GM23338 (cell line): ENCODE measurements around the gene MYO5C. TPM values are rescaled to one million over a fixed set of nuclear protein-coding genes. Genes with fewer than 3 reads are reported as not detected.

Source experiments
- ATAC-seq: fragments of 200-7000 bp; cut with Tn5 transposase; 3 replicates; pipeline ENCODE4 v1.9.1; 2020
- DNase-seq: peaks from one replicate; pipeline ENCODE4 v3.0.0-alpha.2; 2015; ENCODE audit warnings: low spot score
- H2AFZ ChIP-seq: fragments of 200-600 bp; sonication (generic); 2 replicates; pipeline ENCODE4 v1.8.0; 2016; ENCODE audit warnings: antibody characterized with exemption, mild to moderate bottlenecking, moderate library complexity
- H3F3A ChIP-seq: fragments of 200-600 bp; sonication (generic); replicated peaks from 2 replicates; pipeline ENCODE4 v1.8.0; 2017; ENCODE audit warnings: antibody characterized with exemption, mixed run types, low read depth
- H3K27ac ChIP-seq: fragments of 200-600 bp; sonication (generic); 2 replicates; pipeline ENCODE4 v1.6.1; 2016; ENCODE audit warnings: low read depth
- H3K27me3 ChIP-seq: fragments of 200-600 bp; sonication (generic); 2 replicates; pipeline ENCODE4 v1.8.0; 2016; ENCODE audit warnings: mild to moderate bottlenecking, mixed run types, moderate library complexity; ENCODE audit not compliant: insufficient read depth
- H3K36me3 ChIP-seq: fragments of 200-600 bp; sonication (generic); 2 replicates; pipeline ENCODE4 v1.8.0; 2016; ENCODE audit warnings: mild to moderate bottlenecking; ENCODE audit not compliant: insufficient read depth
- H3K4me1 ChIP-seq: fragments of 200-600 bp; sonication (generic); 2 replicates; pipeline ENCODE4 v1.8.0; 2016; ENCODE audit warnings: mild to moderate bottlenecking, moderate library complexity; ENCODE audit not compliant: insufficient read depth
- H3K4me2 ChIP-seq: fragments of 200-600 bp; sonication (generic); 2 replicates; pipeline ENCODE4 v1.7.1; 2017; ENCODE audit warnings: mixed run types
- H3K4me3 ChIP-seq: fragments of 200-600 bp; sonication (generic); 2 replicates; pipeline ENCODE4 v1.6.1; 2016; ENCODE audit warnings: mixed run types
- H3K79me2 ChIP-seq: fragments of 200-600 bp; sonication (generic); replicated peaks from 2 replicates; pipeline ENCODE4 v1.8.0; 2017; ENCODE audit warnings: mild to moderate bottlenecking; ENCODE audit not compliant: insufficient read depth
- H3K9me2 ChIP-seq: fragments of 200-600 bp; sonication (generic); 2 replicates; pipeline ENCODE4 v1.8.0; 2017; ENCODE audit not compliant: insufficient read depth
- H4K20me1 ChIP-seq: fragments of 200-600 bp; sonication (generic); replicated peaks from 2 replicates; pipeline ENCODE4 v1.8.0; 2017; ENCODE audit warnings: mild to moderate bottlenecking; ENCODE audit not compliant: insufficient read depth
- H3K27ac Mint-ChIP-seq: 2 replicates; pipeline ENCODE4 v1.8.0; 2020; ENCODE audit warnings: inconsistent platforms, mild to moderate bottlenecking, moderate library complexity, mixed read lengths
- H3K27me3 Mint-ChIP-seq: 3 replicates; pipeline ENCODE4 v1.8.0; 2022; ENCODE audit warnings: low read depth, mild to moderate bottlenecking, moderate library complexity, mixed read lengths, inconsistent platforms; ENCODE audit not compliant: insufficient read depth, poor library complexity
- H3K36me3 Mint-ChIP-seq: 3 replicates; pipeline ENCODE4 v1.8.0; 2021; ENCODE audit warnings: low read depth, mild to moderate bottlenecking, inconsistent platforms, moderate library complexity, mixed read lengths
- H3K4me1 Mint-ChIP-seq: 3 replicates; pipeline ENCODE4 v1.8.0; 2020; ENCODE audit warnings: mild to moderate bottlenecking, inconsistent platforms, mixed read lengths
- H3K4me3 Mint-ChIP-seq: 3 replicates; pipeline ENCODE4 v1.8.0; 2021; ENCODE audit warnings: moderate library complexity, mild to moderate bottlenecking, inconsistent platforms, mixed read lengths
- H3K9me3 Mint-ChIP-seq: 3 replicates; pipeline ENCODE4 v1.8.0; 2020; ENCODE audit warnings: moderate library complexity, mild to moderate bottlenecking, inconsistent platforms, mixed read lengths
- CREB1 ChIP-seq: fragments of 250-450 bp; sonication (Bioruptor Pico); IDR thresholded peaks from 2 replicates; pipeline ENCODE4 v1.5.0; 2020; ENCODE audit warnings: low read depth, mild to moderate bottlenecking, moderate library complexity
- CTCF ChIP-seq, 2 experiments: fragments of 200-600 bp in 1 of 2; sonication (generic) in 1 of 2; conservative IDR thresholded peaks; 2 replicates each; pipeline versions ENCODE4 v1.5.1 to v1.6.1; 2016 to 2017; ENCODE audit warnings: antibody characterized with exemption in 2 of 2, low read depth in 2 of 2, mild to moderate bottlenecking in 2 of 2, moderate library complexity in 1 of 2
- EZH2 ChIP-seq: fragments of 200-600 bp; sonication (generic); IDR thresholded peaks from one replicate; pipeline ENCODE4 v1.8.0; 2017; ENCODE audit warnings: antibody characterized with exemption, mild to moderate bottlenecking, low read depth; ENCODE audit not compliant: unreplicated experiment
- EZH2phosphoT487 ChIP-seq: fragments of 200-600 bp; sonication (generic); IDR thresholded peaks from one replicate; pipeline ENCODE4 v1.8.1; 2018; ENCODE audit warnings: antibody characterized with exemption; ENCODE audit not compliant: unreplicated experiment
- JUNB ChIP-seq: IDR thresholded peaks from one replicate; pipeline ENCODE4 v1.6.1; 2016; ENCODE audit warnings: antibody characterized with exemption; ENCODE audit not compliant: unreplicated experiment
- POLR2AphosphoS5 ChIP-seq: IDR thresholded peaks from 2 replicates; pipeline ENCODE4 v1.6.1; 2016; ENCODE audit warnings: antibody characterized with exemption, low read depth
- REST ChIP-seq: IDR thresholded peaks from one replicate; pipeline ENCODE4 v1.6.1; 2018; ENCODE audit warnings: antibody characterized with exemption; ENCODE audit not compliant: unreplicated experiment
- STAT1 ChIP-seq: IDR thresholded peaks from one replicate; pipeline ENCODE4 v1.6.1; 2016; ENCODE audit warnings: antibody characterized with exemption; ENCODE audit not compliant: unreplicated experiment
- ZNF331 ChIP-seq: fragments of 250-450 bp; sonication (Bioruptor Pico); IDR thresholded peaks from 2 replicates; pipeline ENCODE4 v1.5.0; 2020; ENCODE audit warnings: low read depth, mild to moderate bottlenecking, moderate library complexity
- ZNF462 ChIP-seq: fragments of 250-450 bp; sonication (Bioruptor Pico); IDR thresholded peaks from 2 replicates; pipeline ENCODE4 v1.5.0; 2020; ENCODE audit warnings: mild to moderate bottlenecking, moderate library complexity
- long read RNA-seq: library from polyadenylated mRNA; unstranded; transcript quantifications from one replicate; pipeline ENCODE4 v2.0.0, GENCODE V29; 2020; ENCODE audit not compliant: unreplicated experiment
- polyA plus RNA-seq: library from polyadenylated mRNA; unstranded; fragments of >200 nt; fragmentation: Nextera tagmentation; extraction: Ambion mirVana; gene quantifications from 2 replicates; pipeline ENCODE4 v1.2.1, GENCODE V29; 2016
- total RNA-seq: library from RNA; depleted of rRNA; stranded (reverse); fragments of >200 nt; shearing (Covaris generic); gene quantifications from 2 replicates; pipeline ENCODE4 v1.2.3, GENCODE V29; 2014; rRNA removed

Gene MYO5C
- total RNA-seq = 20.8 and 28.8 TPM in 2 replicates
- polyA plus RNA-seq = 6.4 and 7.9 TPM in 2 replicates
- long read RNA-seq, partial matches to known transcripts = 2 of 6 reads
- long read RNA-seq, other reads (novel, unspliced or antisense) = 4 of 6 reads

GRCh38 chr15:52295421-52296001 lies at the start of gene MYO5C:
MYO5C (minus strand) TSS chr15:52295804; CDS start chr15:52295636, 168 bp downstream.
- peak within 1 kb of the TSS; percentile 94 for H3K4me2 ChIP-seq
- H3K4me1 Mint-ChIP-seq = peaks cover 17% of the 10 kb centered on the region
- H3K27ac Mint-ChIP-seq = no peak within 1 kb of the TSS
- peaks cover 4% of the 10 kb centered on the region for H3K27me3 Mint-ChIP-seq
- H3K36me3 ChIP-seq = no peaks in the 10 kb centered on the region; the same call in 1 of the 2 replicates
- H3K79me2 ChIP-seq = peaks cover 8% of the 10 kb centered on the region
- H3K36me3 Mint-ChIP-seq = peaks cover 12% of the 10 kb centered on the region
- H3K4me3 Mint-ChIP-seq = peak within 1 kb of the TSS; percentile 73
- peak within 1 kb of the TSS; percentile 78 for H3K4me3 ChIP-seq
- no peaks in the 10 kb centered on the region for H4K20me1 ChIP-seq
- ATAC-seq = peak; percentile 96
- H3K27ac ChIP-seq = no peak within 1 kb of the TSS
- H3K27me3 ChIP-seq = no peaks in the 10 kb centered on the region
- TF ChIP-seq POLR2AphosphoS5 (peak; percentile 71), STAT1 (no peak)
- no peaks in the 10 kb centered on the region for H3K9me3 Mint-ChIP-seq
- peak; percentile 95 for DNase-seq
- no peaks in the 10 kb centered on the region for H3K9me2 ChIP-seq
- peaks cover 7% of the 10 kb centered on the region; the same call in 1 of the 2 replicates for H3K4me1 ChIP-seq
- H3F3A ChIP-seq = no peaks in the 10 kb centered on the region
- H2AFZ ChIP-seq = peak within 1 kb of the TSS; percentile 91

DNA sequence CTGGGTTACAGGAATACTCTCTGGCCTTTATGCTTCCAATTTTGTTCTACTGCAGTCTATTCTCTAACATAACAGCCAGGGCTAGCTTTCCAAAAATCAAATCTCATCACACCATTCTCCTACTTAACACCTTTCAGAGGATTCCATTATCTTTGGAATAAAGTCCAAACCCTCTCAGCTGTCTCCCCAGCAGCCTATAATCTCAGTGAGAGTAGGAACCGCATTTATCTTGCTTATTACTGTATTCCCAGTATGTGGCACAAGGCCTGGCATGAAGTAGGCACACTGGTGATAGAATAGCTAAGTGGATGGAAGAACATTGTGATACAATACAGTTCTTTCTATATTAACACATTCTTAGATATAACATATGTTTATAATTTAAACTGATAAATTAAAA lies 49.0 kb upstream of the MYO5C start:
- Mint-ChIP-seq H3K4me3 (no peak overlapping the region), H3K36me3 (peaks cover 5% of the 10 kb centered on the region; the same call in 1 of the 3 replicates)
- no peaks in the 10 kb centered on the region for H3K27me3 ChIP-seq
- TF ChIP-seq CREB1 (CRISPR knock-in tag) (no peak), STAT1 (no peak), EZH2 (no peak), CTCF (conservative IDR thresholded peaks at IDR 0.05; ENCODE audit: low read depth in 2 of 2) (no peak), REST (no peak), JUNB (no peak), ZNF462 (no peak), ZNF331 (CRISPR knock-in tag) (no peak), EZH2phosphoT487 (no peak)

More for the DNA sequence above, 49.0 kb upstream of the MYO5C start:
- Histone ChIP-seq H3K27ac (no peak overlapping the region), H2AFZ (no peak overlapping the region), H4K20me1 (no peaks in the 10 kb centered on the region), H3K9me2 (no peaks in the 10 kb centered on the region), H3K4me1 (peaks cover 20% of the 10 kb centered on the region), H3K79me2 (no peaks in the 10 kb centered on the region), H3K36me3 (no peaks in the 10 kb centered on the region), H3K4me3 (no peak overlapping the region), H3K4me2 (no peak overlapping the region), H3F3A (no peaks in the 10 kb centered on the region)
- no peaks in the 10 kb centered on the region for H3K9me3 Mint-ChIP-seq
- ATAC-seq = no peak
- H3K27ac Mint-ChIP-seq = no peak overlapping the region
- H3K27me3 Mint-ChIP-seq = peaks cover 3% of the 10 kb centered on the region
- no peak for DNase-seq
- H3K4me1 Mint-ChIP-seq = peaks cover 19% of the 10 kb centered on the region
